ENCODE data around the gene IFFO2. TPM values are rescaled to one million over a fixed set of nuclear protein-coding genes. Genes with fewer than 3 reads are reported as not detected.

Gene IFFO2
- total and polyA plus RNA-seq, 10 of the 15 experiments (the other 5 are each of a cell fraction or from before 2014, with no cell fraction given) = 1.2 to 18.4 (median 6.7) TPM

- H3K9me3 ChIP-seq (replicated peaks; ENCODE audit: control insufficient read depth, insufficient read depth, low read length) = no peaks in the 10 kb centered on the region
- H3K27me3 ChIP-seq (replicated peaks in 1 of 2; ENCODE audit: control insufficient read depth in 2 of 2, insufficient read depth in 2 of 2, low read length in 1 of 2) = peaks cover 1 to 3% of the 10 kb centered on the region in 2 experiments; a peak in 3 of 4 replicates
- ChIA-PET SMC1A (ENCODE audit: uncharacterized antibody, unreplicated experiment) (no interaction called here), POLR2A (no interaction called here), CTCF (no interaction called here), RAD21 (ENCODE audit: unreplicated experiment) (no interaction called here)
- H3K27ac ChIP-seq (ENCODE audit: control insufficient read depth, insufficient read depth) = no peak overlapping the region
- no peaks in the 10 kb centered on the region for H4K20me1 ChIP-seq (ENCODE audit: control insufficient read depth, insufficient read depth)
- peaks cover 19% of the 10 kb centered on the region for H3K4me1 ChIP-seq (ENCODE audit: control insufficient read depth, insufficient read depth, low read length)
- intact Hi-C loops (cut with micrococcal nuclease; ENCODE audit: unreplicated experiment) = no loop called here
- peaks cover 1% of the 10 kb centered on the region; the same call in 1 of the 2 replicates for H3K79me2 ChIP-seq (ENCODE audit: control insufficient read depth, insufficient read depth, low read length)
- no peak for FAIRE-seq
- DNase-seq (ENCODE audit: low read depth, low spot score) = no peak
- ATAC-seq = no peak
- no peak overlapping the region for H3K9ac ChIP-seq (ENCODE audit: control insufficient read depth, insufficient read depth, low read length)
- WGBS (ENCODE audit: insufficient coverage, insufficient replicate concordance, low lambda C conversion rate, missing lambda C conversion rate) = 52% methylated on average over 3 of the region's 3 CpGs
- TF ChIP-seq STAT3 (IDR thresholded peaks at IDR 0.05; ENCODE audit: low read depth, low read length) = no peak
- no peak for TF ChIP-seq SKIL (IDR thresholded peaks at IDR 0.05; ENCODE audit: low read depth, poor library complexity, severe bottlenecking)
- TF ChIP-seq CHD4 (IDR thresholded peaks at IDR 0.05) = no peak
- no peak for TF ChIP-seq RELB (IDR thresholded peaks at IDR 0.05; ENCODE audit: low read depth)
- no peak for TF ChIP-seq MYC (IDR thresholded peaks at IDR 0.05; ENCODE audit: insufficient read depth, insufficient read length, insufficient replicate concordance, low read length, severe bottlenecking)
- in situ Hi-C loops (cut with MboI) = no loop called here
- no peaks in the 10 kb centered on the region for H3K36me3 ChIP-seq (ENCODE audit: control insufficient read depth in 2 of 2, insufficient read depth in 2 of 2, low read length in 1 of 2)
- no TSS peak for BruUV-seq (replicated peaks)
- no peak overlapping the region for H3K4me3 ChIP-seq
- no peak overlapping the region for H2AFZ ChIP-seq (ENCODE audit: control insufficient read depth, low read depth, low read length)
- no peak overlapping the region for H3K4me2 ChIP-seq (ENCODE audit: control insufficient read depth, insufficient read depth)
Observed at GRCh38 chr1:18960821-18961220, 4.3 kb upstream of the IFFO2 start.

Measured in GM12878 (cell line).